ENCODE measurements around the gene PHC2.

Gene PHC2

DNA sequence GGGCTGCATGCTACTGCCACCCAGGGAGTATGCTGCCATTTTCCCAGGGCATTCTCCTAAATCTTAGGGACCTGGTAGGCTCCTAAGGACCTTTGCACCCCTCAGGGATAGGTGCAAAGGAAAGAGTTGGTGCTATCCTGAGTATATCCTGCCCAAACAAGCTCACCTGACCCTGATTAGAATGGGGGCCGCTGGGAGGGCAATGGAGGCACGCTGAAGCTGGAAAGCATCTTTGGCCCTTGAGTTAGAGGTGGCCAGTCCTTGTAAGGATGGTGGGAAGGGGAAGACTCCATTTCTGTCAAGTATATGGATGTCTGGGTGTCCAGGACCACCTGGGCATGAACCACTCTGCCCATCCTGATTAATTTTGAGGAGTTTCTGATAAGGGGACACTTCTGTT, 61.1 kb downstream of the PHC2 start:
- H3K4me3 ChIP-seq (replicated peaks in 1 of 2; ENCODE audit: low read depth in 2 of 2, low read length in 2 of 2): no peak overlapping the region
- TF ChIP-seq, protein P1, sequence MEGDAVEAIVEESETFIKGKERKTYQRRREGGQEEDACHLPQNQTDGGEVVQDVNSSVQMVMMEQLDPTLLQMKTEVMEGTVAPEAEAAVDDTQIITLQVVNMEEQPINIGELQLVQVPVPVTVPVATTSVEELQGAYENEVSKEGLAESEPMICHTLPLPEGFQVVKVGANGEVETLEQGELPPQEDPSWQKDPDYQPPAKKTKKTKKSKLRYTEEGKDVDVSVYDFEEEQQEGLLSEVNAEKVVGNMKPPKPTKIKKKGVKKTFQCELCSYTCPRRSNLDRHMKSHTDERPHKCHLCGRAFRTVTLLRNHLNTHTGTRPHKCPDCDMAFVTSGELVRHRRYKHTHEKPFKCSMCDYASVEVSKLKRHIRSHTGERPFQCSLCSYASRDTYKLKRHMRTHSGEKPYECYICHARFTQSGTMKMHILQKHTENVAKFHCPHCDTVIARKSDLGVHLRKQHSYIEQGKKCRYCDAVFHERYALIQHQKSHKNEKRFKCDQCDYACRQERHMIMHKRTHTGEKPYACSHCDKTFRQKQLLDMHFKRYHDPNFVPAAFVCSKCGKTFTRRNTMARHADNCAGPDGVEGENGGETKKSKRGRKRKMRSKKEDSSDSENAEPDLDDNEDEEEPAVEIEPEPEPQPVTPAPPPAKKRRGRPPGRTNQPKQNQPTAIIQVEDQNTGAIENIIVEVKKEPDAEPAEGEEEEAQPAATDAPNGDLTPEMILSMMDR (IDR thresholded peaks at IDR 0.05; ENCODE audit: low read depth, low read length): no peak
- DNase-seq (ENCODE audit: low read depth in 2 of 2): no peak

DNA sequence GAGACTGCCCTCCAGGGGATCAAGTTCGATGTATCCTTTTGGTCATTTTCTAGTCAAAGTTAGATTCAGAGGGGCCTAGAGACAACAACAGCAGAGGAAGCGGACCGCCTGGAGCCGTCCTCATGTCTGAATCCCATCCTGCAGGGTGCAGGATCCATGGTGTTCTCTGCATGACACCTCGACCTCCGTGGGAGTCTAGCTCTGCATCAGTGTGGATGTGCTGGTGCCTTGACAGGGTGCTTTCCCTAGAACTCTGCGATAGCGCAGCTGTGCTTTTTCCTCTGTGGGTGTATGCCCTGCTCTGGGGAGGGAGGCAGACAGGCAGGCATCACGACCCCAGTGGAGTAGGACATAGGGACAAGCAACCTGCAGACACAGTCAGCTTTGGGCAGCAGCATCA, 61.8 kb downstream of the PHC2 start:
- no peak overlapping the region for H3K4me3 ChIP-seq (replicated peaks in 1 of 2; ENCODE audit: low read depth in 2 of 2, low read length in 2 of 2)
- DNase-seq (ENCODE audit: low read depth in 2 of 2): no peak
- TF ChIP-seq, protein P1 (IDR thresholded peaks at IDR 0.05; ENCODE audit: low read depth, low read length): no peak

DNA sequence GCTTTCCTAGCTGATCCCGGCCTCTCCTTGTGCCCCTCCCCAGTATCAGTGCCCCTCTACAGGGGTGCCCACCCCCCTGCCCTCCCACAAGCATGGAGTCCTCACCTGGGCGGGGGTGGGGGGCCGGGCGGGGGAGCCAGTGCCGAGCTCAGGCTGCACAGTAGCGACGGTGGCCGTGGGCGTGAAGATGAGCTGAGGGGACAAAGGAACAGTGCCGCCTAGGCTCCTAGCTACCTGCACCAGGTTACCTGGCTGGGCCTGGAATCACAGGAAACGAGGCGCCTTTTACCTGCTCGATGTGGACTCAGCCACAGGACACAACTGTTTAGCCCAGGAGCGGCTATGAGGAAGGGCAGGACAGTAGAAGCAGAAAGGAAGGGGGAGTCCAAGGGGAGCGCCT, 62.5 kb downstream of the PHC2 start:
- no peak overlapping the region for H3K4me3 ChIP-seq (replicated peaks in 1 of 2; ENCODE audit: low read depth in 2 of 2, low read length in 2 of 2)
- no peak for DNase-seq (ENCODE audit: low read depth in 2 of 2)
- TF ChIP-seq, protein P1 (IDR thresholded peaks at IDR 0.05; ENCODE audit: low read depth, low read length): no peak

DNA sequence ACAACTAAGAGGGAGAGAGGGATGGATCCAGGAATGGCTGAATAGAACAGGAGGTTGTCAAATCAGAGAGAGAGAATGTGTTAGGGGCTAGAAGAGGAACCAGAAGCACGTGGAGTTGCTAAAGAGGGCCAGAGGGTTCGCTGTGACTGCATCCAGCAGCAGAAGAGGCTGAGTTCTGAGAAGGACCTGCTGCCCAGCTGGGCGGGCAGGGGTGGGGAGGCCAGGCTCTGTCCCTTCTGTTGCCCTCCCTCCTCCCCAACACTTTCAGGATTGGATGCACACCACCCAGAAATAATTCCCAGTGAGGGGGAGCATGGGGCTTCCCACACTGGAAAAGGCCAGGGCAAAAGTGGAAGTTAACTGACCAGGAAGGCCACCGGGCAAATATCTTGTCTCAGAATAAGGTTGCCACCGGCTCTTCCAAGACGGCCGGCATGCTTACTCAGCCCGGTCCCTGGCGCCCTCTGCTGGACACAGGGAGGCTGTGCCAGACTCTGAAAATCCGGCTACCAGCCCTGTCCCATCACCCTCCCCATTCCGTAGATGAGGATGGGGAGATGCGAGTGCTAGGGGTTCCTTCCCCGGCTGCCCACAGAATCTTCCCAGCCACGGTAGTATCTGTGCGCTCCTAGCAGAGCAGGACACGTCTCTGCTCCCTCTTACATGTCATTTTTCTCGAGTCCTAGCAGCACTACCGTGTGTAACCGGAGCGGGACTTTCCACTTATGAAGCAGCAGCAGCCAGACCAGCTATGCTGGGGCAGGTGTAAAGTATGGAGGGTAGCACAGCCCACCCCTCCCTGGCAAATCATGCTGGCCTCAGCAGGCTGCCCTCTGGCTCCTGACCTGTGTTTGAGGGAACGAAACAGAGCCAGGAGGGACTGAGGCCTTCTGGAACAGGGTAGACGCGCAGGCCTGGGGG, 63.1 kb downstream of the PHC2 start:
- peak; percentile 86 for DNase-seq (ENCODE audit: low read depth in 2 of 2)
- TF ChIP-seq, protein P1 (IDR thresholded peaks at IDR 0.05; ENCODE audit: low read depth, low read length): peak; percentile 99
- no peak overlapping the region for H3K4me3 ChIP-seq (replicated peaks in 1 of 2; ENCODE audit: low read depth in 2 of 2, low read length in 2 of 2)

DNA sequence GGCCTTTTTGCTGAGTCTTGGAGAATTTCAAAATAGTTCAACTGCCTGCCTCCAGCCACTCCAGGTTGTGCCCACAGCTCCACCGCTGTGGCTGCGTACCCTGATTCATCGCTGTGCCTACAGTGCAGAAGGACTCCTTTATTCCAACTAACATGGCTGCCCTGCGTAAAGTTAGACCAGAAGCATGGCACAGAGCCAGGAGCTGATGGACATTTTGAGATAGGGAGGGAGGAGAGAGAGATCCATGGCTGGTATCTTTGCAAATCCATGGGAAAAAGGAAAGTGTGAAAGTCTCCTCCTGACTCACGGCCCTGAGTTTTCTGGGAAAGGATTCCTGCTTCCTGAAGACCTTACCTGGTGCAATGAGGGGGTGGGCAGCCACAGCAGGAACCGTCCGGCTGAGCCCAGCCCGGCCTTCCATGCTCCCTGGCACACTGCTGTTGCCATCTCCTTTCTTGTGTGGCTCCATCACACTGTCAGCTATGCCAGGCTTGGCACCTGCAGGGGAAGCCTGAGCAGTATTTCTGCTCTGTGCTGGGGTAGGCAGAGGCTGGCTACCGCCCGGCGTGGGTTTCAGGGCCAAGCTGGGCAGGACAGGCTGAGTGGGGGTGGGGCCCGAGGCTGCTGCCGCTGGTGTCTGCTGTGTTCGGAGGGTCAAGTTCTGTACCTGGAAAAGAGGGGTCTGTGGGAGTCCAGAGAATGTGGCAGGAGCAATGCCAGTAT, 64.0 kb downstream of the PHC2 start:
- H3K4me3 ChIP-seq (replicated peaks in 1 of 2; ENCODE audit: low read depth in 2 of 2, low read length in 2 of 2): no peak overlapping the region
- DNase-seq (ENCODE audit: low read depth in 2 of 2): no peak
- TF ChIP-seq, protein P1 (IDR thresholded peaks at IDR 0.05; ENCODE audit: low read depth, low read length): no peak

DNA sequence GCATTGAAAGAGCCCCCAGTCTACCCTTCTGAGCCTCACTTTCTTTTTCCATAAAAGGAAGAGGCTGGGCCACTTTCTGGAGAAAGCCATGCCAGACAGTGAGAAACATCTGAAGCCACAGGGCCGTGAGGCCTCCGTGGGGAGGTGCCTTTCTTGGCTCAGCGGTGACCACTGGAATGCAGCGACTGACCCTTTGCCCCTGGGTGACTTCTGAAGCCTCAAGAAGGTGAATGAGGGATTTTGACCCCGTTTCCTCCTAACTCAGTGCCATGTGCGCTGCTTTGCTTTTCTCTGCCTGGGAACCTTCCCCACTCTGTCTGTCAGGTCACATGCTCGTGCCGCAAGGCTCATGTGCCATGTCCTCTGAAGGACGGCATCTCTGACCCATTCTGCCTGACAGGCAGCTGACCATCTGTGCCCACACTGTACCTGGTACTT, 65.3 kb downstream of the PHC2 start:
- H3K4me3 ChIP-seq (replicated peaks in 1 of 2; ENCODE audit: low read depth in 2 of 2, low read length in 2 of 2): no peak overlapping the region
- DNase-seq (ENCODE audit: low read depth in 2 of 2): peak; percentile 73 to 76
- TF ChIP-seq, protein P1 (IDR thresholded peaks at IDR 0.05; ENCODE audit: low read depth, low read length): no peak
